Trophoblast cell (in vitro differentiated cells and primary cell): ENCODE measurements around the gene LANCL3.

Source experiments
- DNase-seq, 2 donors: peaks; one replicate each; pipeline ENCODE4 v3.0.0-alpha.2; 2016
- H2AFZ ChIP-seq: 2 replicates; pipeline ENCODE4 v1.6.1; 2013; ENCODE audit warnings: low read length, moderate library complexity, mild to moderate bottlenecking; ENCODE audit not compliant: insufficient read depth, poor library complexity
- H2AK5ac ChIP-seq: 2 replicates; pipeline ENCODE4 v1.6.1; 2013; ENCODE audit warnings: mild to moderate bottlenecking, low read length
- H2BK120ac ChIP-seq: 2 replicates; pipeline ENCODE4 v1.6.1; 2013; ENCODE audit warnings: low read length, mild to moderate bottlenecking, moderate library complexity; ENCODE audit not compliant: insufficient read depth, poor library complexity
- H2BK12ac ChIP-seq: 2 replicates; pipeline ENCODE4 v1.6.1; 2013; ENCODE audit warnings: mild to moderate bottlenecking, low read length, moderate library complexity
- H2BK5ac ChIP-seq: 2 replicates; pipeline ENCODE4 v1.6.1; 2013; ENCODE audit warnings: low read length, low read depth, moderate library complexity, mild to moderate bottlenecking; ENCODE audit not compliant: poor library complexity
- H3K14ac ChIP-seq: 2 replicates; pipeline ENCODE4 v1.6.1; 2013; ENCODE audit warnings: mild to moderate bottlenecking, low read length
- H3K18ac ChIP-seq: 2 replicates; pipeline ENCODE4 v1.6.1; 2013; ENCODE audit warnings: mild to moderate bottlenecking, low read length
- H3K23ac ChIP-seq: 2 replicates; pipeline ENCODE4 v1.6.1; 2013; ENCODE audit warnings: low read length
- H3K27ac ChIP-seq: 2 replicates; pipeline ENCODE4 v1.5.1; 2013; ENCODE audit warnings: low read depth, mild to moderate bottlenecking, inconsistent platforms, low read length, moderate library complexity
- H3K27me3 ChIP-seq: 2 replicates; pipeline ENCODE4 v1.6.1; 2013; ENCODE audit warnings: inconsistent platforms, mild to moderate bottlenecking, low read length, moderate library complexity; ENCODE audit not compliant: insufficient read depth
- H3K36me3 ChIP-seq, 2 experiments: 1 replicate in 1 of 2; 2 replicates in 1 of 2; pipeline ENCODE4 v1.6.1; 2013; ENCODE audit warnings: low read length in 2 of 2, mild to moderate bottlenecking in 2 of 2, moderate library complexity in 1 of 2; ENCODE audit not compliant: insufficient read depth in 2 of 2, control insufficient read depth in 1 of 2
- H3K4ac ChIP-seq: 2 replicates; pipeline ENCODE4 v1.6.1; 2013; ENCODE audit warnings: low read depth, mild to moderate bottlenecking, low read length, moderate library complexity
- H3K4me1 ChIP-seq, 2 experiments: 1 replicate in 1 of 2; 2 replicates in 1 of 2; pipeline ENCODE4 v1.6.1; 2013; ENCODE audit warnings: low read length in 2 of 2, mild to moderate bottlenecking in 2 of 2, moderate library complexity in 1 of 2; ENCODE audit not compliant: insufficient read depth in 2 of 2, control insufficient read depth in 1 of 2
- H3K4me2 ChIP-seq: 2 replicates; pipeline ENCODE4 v1.6.1; 2013; ENCODE audit warnings: inconsistent platforms, mild to moderate bottlenecking, low read length, moderate library complexity
- H3K4me3 ChIP-seq: 2 replicates; pipeline ENCODE4 v1.5.1; 2013; ENCODE audit warnings: mild to moderate bottlenecking, low read depth, low read length, inconsistent platforms
- H3K79me1 ChIP-seq: one replicate; pipeline ENCODE4 v1.6.1; 2013; ENCODE audit warnings: low read length
- H3K79me2 ChIP-seq: 2 replicates; pipeline ENCODE4 v1.6.1; 2013; ENCODE audit warnings: low read length, mild to moderate bottlenecking; ENCODE audit not compliant: control insufficient read depth, insufficient read depth, poor library complexity
- H3K9ac ChIP-seq: 2 replicates; pipeline ENCODE4 v1.6.1; 2013; ENCODE audit warnings: mild to moderate bottlenecking, low read length
- H3K9me3 ChIP-seq: 2 replicates; pipeline ENCODE4 v1.6.1; 2013; ENCODE audit warnings: low read depth, mild to moderate bottlenecking, control low read depth, inconsistent platforms, low read length; ENCODE audit not compliant: insufficient read depth
- H4K12ac ChIP-seq: 2 replicates; pipeline ENCODE4 v1.6.1; 2013; ENCODE audit warnings: low read depth, mild to moderate bottlenecking, low read length, moderate library complexity
- H4K8ac ChIP-seq: 2 replicates; pipeline ENCODE4 v1.6.1; 2013; ENCODE audit warnings: low read depth, mild to moderate bottlenecking, low read length, moderate library complexity
- H4K91ac ChIP-seq: one replicate; pipeline ENCODE4 v1.6.1; 2013; ENCODE audit warnings: low read depth, mild to moderate bottlenecking, low read length, moderate library complexity
- WGBS: extraction: QIAGEN DNeasy Blood & Tissue Kit; methylation state at CpG from one replicate; pipeline ENCODE4 v1.1.7; 2013; ENCODE audit warnings: missing lambda C conversion rate; ENCODE audit not compliant: insufficient read length, insufficient coverage; ENCODE audit errors: extremely low coverage; 5-methylcytosine and 5-hydroxymethylcytosine counted together

The LANCL3 gene

DNA sequence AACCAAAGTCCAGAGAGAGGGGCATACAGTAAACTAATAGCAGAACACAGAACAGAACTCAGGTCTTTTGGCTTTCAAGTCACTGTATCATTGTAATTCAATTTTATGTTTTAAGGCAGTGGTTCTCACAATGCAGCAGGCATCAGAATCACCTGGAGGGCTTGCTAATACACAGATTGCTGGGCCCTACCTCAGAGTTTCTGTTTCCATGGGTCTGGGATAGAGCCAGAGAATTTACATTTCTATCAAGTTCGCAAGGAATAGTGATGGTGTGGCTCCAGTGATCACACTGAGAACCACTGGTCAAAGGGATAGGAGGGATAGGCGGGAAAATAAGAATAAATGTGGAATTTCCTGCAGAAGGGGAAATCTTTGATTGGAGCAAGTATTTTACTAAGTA, 36.7 kb downstream of the LANCL3 start:
- Histone ChIP-seq H3K79me2 (no peaks in the 10 kb centered on the region), H3K9ac (no peak overlapping the region), H4K8ac (no peak overlapping the region), H3K18ac (no peak overlapping the region), H3K4me2 (no peak overlapping the region), H3K27ac (no peak overlapping the region), H3K9me3 (no peaks in the 10 kb centered on the region), H3K23ac (no peak overlapping the region), H3K4ac (no peak overlapping the region), H3K4me1 (no peaks in the 10 kb centered on the region), H3K79me1 (no peaks in the 10 kb centered on the region), H4K91ac (no peak overlapping the region), H3K4me3 (no peak overlapping the region), H2BK12ac (no peak overlapping the region), H3K14ac (no peak overlapping the region), H3K27me3 (no peaks in the 10 kb centered on the region), H2BK5ac (no peak overlapping the region), H2BK120ac (no peak overlapping the region), H2AK5ac (no peak overlapping the region), H2AFZ (no peak overlapping the region), H4K12ac (no peak overlapping the region), H3K36me3 (no peaks in the 10 kb centered on the region)
- WGBS: no CpG with 5 or more reads among the region's 2 CpGs
- DNase-seq: no peak

- Histone ChIP-seq H2BK12ac (no peak overlapping the region), H3K27ac (no peak overlapping the region), H3K14ac (no peak overlapping the region), H3K4ac (no peak overlapping the region), H3K79me2 (no peaks in the 10 kb centered on the region), H3K9me3 (no peaks in the 10 kb centered on the region), H3K4me1 (no peaks in the 10 kb centered on the region), H3K4me3 (no peak overlapping the region), H3K79me1 (no peaks in the 10 kb centered on the region), H2AK5ac (no peak overlapping the region), H4K8ac (no peak overlapping the region), H4K91ac (no peak overlapping the region), H3K18ac (no peak overlapping the region), H2BK5ac (no peak overlapping the region), H2AFZ (no peak overlapping the region), H3K27me3 (no peaks in the 10 kb centered on the region), H3K23ac (no peak overlapping the region), H3K9ac (no peak overlapping the region), H3K36me3 (no peaks in the 10 kb centered on the region), H4K12ac (no peak overlapping the region), H2BK120ac (no peak overlapping the region), H3K4me2 (no peak overlapping the region)
- WGBS: no CpG with 5 or more reads among the region's 1 CpG
- no peak for DNase-seq
Measured at GRCh38 chrX:37609727-37610126, 38.3 kb downstream of the LANCL3 start.

DNA sequence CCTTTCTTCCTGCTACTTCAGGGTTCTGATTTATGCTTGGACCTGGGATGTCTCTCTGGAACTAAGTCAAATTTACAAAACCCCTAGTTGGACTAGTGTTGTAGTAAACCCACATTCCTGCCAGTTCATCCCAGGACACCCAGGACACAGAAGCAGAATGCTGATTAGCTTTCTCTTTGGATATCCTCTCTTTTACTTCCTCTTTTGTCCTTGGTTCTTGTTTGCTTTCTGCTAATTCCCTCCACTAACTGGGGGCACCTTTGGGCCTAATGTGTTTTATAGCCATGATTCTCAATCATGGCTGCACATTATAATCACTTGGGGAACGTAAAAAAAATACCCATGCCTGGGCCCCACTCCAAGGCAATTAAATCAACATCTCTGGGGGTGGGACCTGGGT, 42.5 kb downstream of the LANCL3 start:
- no peak overlapping the region for H4K12ac ChIP-seq
- H4K8ac ChIP-seq: no peak overlapping the region
- no peak overlapping the region for H3K18ac ChIP-seq
- H3K4ac ChIP-seq: no peak overlapping the region
- no peak overlapping the region for H2AK5ac ChIP-seq
- H3K79me1 ChIP-seq: no peaks in the 10 kb centered on the region
- H3K4me2 ChIP-seq: no peak overlapping the region
- no peak overlapping the region for H2BK120ac ChIP-seq
- WGBS: no CpG with 5 or more reads among the region's 1 CpG
- no peak overlapping the region for H3K4me3 ChIP-seq
- H2BK5ac ChIP-seq: no peak overlapping the region
- no peaks in the 10 kb centered on the region for H3K4me1 ChIP-seq
- no peaks in the 10 kb centered on the region for H3K36me3 ChIP-seq
- no peak overlapping the region for H4K91ac ChIP-seq
- no peak overlapping the region for H3K14ac ChIP-seq
- H3K23ac ChIP-seq: no peak overlapping the region
- no peak overlapping the region for H3K27ac ChIP-seq
- H2BK12ac ChIP-seq: no peak overlapping the region
- H3K9ac ChIP-seq: no peak overlapping the region
- H3K79me2 ChIP-seq: no peaks in the 10 kb centered on the region
- H2AFZ ChIP-seq: no peak overlapping the region
- H3K9me3 ChIP-seq: no peaks in the 10 kb centered on the region
- DNase-seq: no peak
- H3K27me3 ChIP-seq: no peaks in the 10 kb centered on the region

- Histone ChIP-seq H3K9ac (no peak overlapping the region), H3K14ac (no peak overlapping the region), H3K4me2 (no peak overlapping the region), H4K12ac (no peak overlapping the region), H3K9me3 (no peaks in the 10 kb centered on the region), H3K27ac (no peak overlapping the region), H3K23ac (no peak overlapping the region), H4K91ac (no peak overlapping the region), H2BK120ac (no peak overlapping the region), H3K79me1 (no peaks in the 10 kb centered on the region), H3K4me3 (no peak overlapping the region), H3K27me3 (no peaks in the 10 kb centered on the region), H2AFZ (no peak overlapping the region), H2BK12ac (no peak overlapping the region), H4K8ac (no peak overlapping the region), H3K36me3 (no peaks in the 10 kb centered on the region), H3K79me2 (no peaks in the 10 kb centered on the region), H2BK5ac (no peak overlapping the region), H2AK5ac (no peak overlapping the region), H3K18ac (no peak overlapping the region), H3K4ac (no peak overlapping the region), H3K4me1 (no peaks in the 10 kb centered on the region)
- WGBS: no CpG with 5 or more reads among the region's 1 CpG
- no peak for DNase-seq
Measured at GRCh38 chrX:37627602-37628001, 56.1 kb downstream of the LANCL3 start.

- Histone ChIP-seq H2BK5ac (no peak overlapping the region), H3K14ac (no peak overlapping the region), H3K27ac (no peak overlapping the region), H3K4me2 (no peak overlapping the region), H3K79me2 (no peaks in the 10 kb centered on the region), H4K12ac (no peak overlapping the region), H4K8ac (no peak overlapping the region), H3K18ac (no peak overlapping the region), H4K91ac (no peak overlapping the region), H3K36me3 (no peaks in the 10 kb centered on the region), H2AK5ac (no peak overlapping the region), H3K9me3 (no peaks in the 10 kb centered on the region), H2AFZ (no peak overlapping the region), H2BK120ac (no peak overlapping the region), H3K23ac (no peak overlapping the region), H3K4me1 (no peaks in the 10 kb centered on the region), H3K4ac (no peak overlapping the region), H3K9ac (no peak overlapping the region), H3K79me1 (no peaks in the 10 kb centered on the region), H3K4me3 (no peak overlapping the region), H2BK12ac (no peak overlapping the region), H3K27me3 (no peaks in the 10 kb centered on the region)
- DNase-seq: no peak
Measured at GRCh38 chrX:37638047-37638446, 66.6 kb downstream of the LANCL3 start.
